Activated CD8-positive, alpha-beta memory T cell treated with anti-CD3 and anti-CD28 coated beads, Interleukin-2, amount 50 U/mL, for 1 hour (primary cell): ENCODE measurements around the gene ZBTB17.
"Not testable (repeated sequence)": the region's sequence is repeated elsewhere in the genome, so short reads cannot be mapped to it uniquely, and the experiment has no call there.

ENCODE experiments used
- DNase-seq: peaks from one replicate; pipeline ENCODE4 v3.0.0-alpha.2; 2020; ENCODE audit errors: extremely low read depth

The ZBTB17 gene

GRCh38 chr1:15975805-15976680 lies at the start of gene ZBTB17:
Gene ZBTB17 (minus strand): TSS chr1:15976101. CDS start chr1:15948495, 27,606 bp downstream.
- peak; percentile 89 for DNase-seq

GRCh38 chr1:16023050-16023653 lies 47.3 kb upstream of the ZBTB17 start:
- no peak for DNase-seq

GRCh38 chr1:16022393-16022792 lies 46.5 kb upstream of the ZBTB17 start:
- no peak for DNase-seq

GRCh38 chr1:16021681-16022080 lies 45.8 kb upstream of the ZBTB17 start, which contains the start of gene CLCNKA:
Gene CLCNKA (plus strand): TSS chr1:16022036. CDS start chr1:16022620, 584 bp downstream.
- no peak for DNase-seq

GRCh38 chr1:16020878-16021277 lies 45.0 kb upstream of the ZBTB17 start:
- not testable (repeated sequence) for DNase-seq

GRCh38 chr1:16020325-16020724 lies 44.4 kb upstream of the ZBTB17 start:
- no peak for DNase-seq

GRCh38 chr1:16019644-16020277 lies 43.9 kb upstream of the ZBTB17 start:
- DNase-seq: no peak

GRCh38 chr1:16018749-16019643 lies 43.1 kb upstream of the ZBTB17 start:
- DNase-seq: no peak

GRCh38 chr1:16018308-16018707 lies 42.4 kb upstream of the ZBTB17 start:
- DNase-seq: no peak

GRCh38 chr1:16017461-16018303 lies 41.8 kb upstream of the ZBTB17 start, which contains the start of gene HSPB7:
Gene HSPB7 (minus strand): TSS chr1:16018043. CDS start chr1:16017963, 80 bp downstream.
- no peak for DNase-seq

GRCh38 chr1:16017076-16017460 lies 41.2 kb upstream of the ZBTB17 start:
- DNase-seq: no peak

GRCh38 chr1:16015960-16016901 lies 40.3 kb upstream of the ZBTB17 start:
- no peak for DNase-seq

- DNase-seq: no peak
Observed at GRCh38 chr1:16015491-16015890, 39.6 kb upstream of the ZBTB17 start.

GRCh38 chr1:16014509-16015482 lies 38.9 kb upstream of the ZBTB17 start:
- DNase-seq: no peak

GRCh38 chr1:16013908-16014258 lies 38.0 kb upstream of the ZBTB17 start:
- no peak for DNase-seq

- peak; percentile 28 for DNase-seq
Observed at GRCh38 chr1:16013220-16013907, 37.5 kb upstream of the ZBTB17 start.

GRCh38 chr1:16012590-16013219 lies 36.8 kb upstream of the ZBTB17 start:
- no peak for DNase-seq
